ENCODE measurements around the gene GDF2.

Gene GDF2

GRCh38 chr10:47362199-47362598 lies 39.9 kb downstream of the GDF2 start:
- Histone ChIP-seq H3K27ac (ENCODE audit: low read depth, low read length, poor library complexity, severe bottlenecking) (no peak overlapping the region), H3F3A (ENCODE audit: insufficient read depth, low read length) (no peaks in the 10 kb centered on the region), H4K20me1 (ENCODE audit: insufficient read depth, low read length) (no peaks in the 10 kb centered on the region), H3K4me1 (ENCODE audit: insufficient read depth, low read length, severe bottlenecking) (no peaks in the 10 kb centered on the region), H2AFZ (ENCODE audit: low read length) (no peak overlapping the region), H3K4me2 (ENCODE audit: low read length) (no peak overlapping the region), H3K36me3 (ENCODE audit: insufficient read depth, low read length) (no peaks in the 10 kb centered on the region), H3K79me2 (ENCODE audit: insufficient read depth, low read length) (no peaks in the 10 kb centered on the region), H3K27me3 (ENCODE audit: insufficient read depth, low read length) (no peaks in the 10 kb centered on the region), H3K9me2 (ENCODE audit: low read depth, low read length) (no peaks in the 10 kb centered on the region), H3K4me3 (ENCODE audit: low read depth, low read length, poor library complexity, severe bottlenecking) (no peak overlapping the region), H3K9ac (ENCODE audit: low read length) (no peak overlapping the region), H3K9me3 (ENCODE audit: low read length) (no peaks in the 10 kb centered on the region)
- no peak for TF ChIP-seq CTCF (IDR thresholded peaks at IDR 0.05; ENCODE audit: low read length)
- TF ChIP-seq EZH2 (IDR thresholded peaks at IDR 0.05; ENCODE audit: borderline replicate concordance, low read length): no peak

GRCh38 chr10:47363781-47364180 lies 41.5 kb downstream of the GDF2 start:
- TF ChIP-seq CTCF (IDR thresholded peaks at IDR 0.05; ENCODE audit: low read length) (no peak), EZH2 (IDR thresholded peaks at IDR 0.05; ENCODE audit: borderline replicate concordance, low read length) (no peak)
- Histone ChIP-seq H3K27me3 (ENCODE audit: insufficient read depth, low read length) (no peaks in the 10 kb centered on the region), H3K9me3 (ENCODE audit: low read length) (no peaks in the 10 kb centered on the region)

GRCh38 chr10:47364366-47364765 lies 42.1 kb downstream of the GDF2 start:
- no peaks in the 10 kb centered on the region for H3F3A ChIP-seq (ENCODE audit: insufficient read depth, low read length)
- TF ChIP-seq CTCF (IDR thresholded peaks at IDR 0.05; ENCODE audit: low read length): no peak
- no peak for TF ChIP-seq EZH2 (IDR thresholded peaks at IDR 0.05; ENCODE audit: borderline replicate concordance, low read length)
- H2AFZ ChIP-seq (ENCODE audit: low read length): no peak overlapping the region
- no peaks in the 10 kb centered on the region for H3K36me3 ChIP-seq (ENCODE audit: insufficient read depth, low read length)
- H3K4me2 ChIP-seq (ENCODE audit: low read length): no peak overlapping the region
- H3K79me2 ChIP-seq (ENCODE audit: insufficient read depth, low read length): no peaks in the 10 kb centered on the region
- no peak overlapping the region for H3K27ac ChIP-seq (ENCODE audit: low read depth, low read length, poor library complexity, severe bottlenecking)
- H3K4me3 ChIP-seq (ENCODE audit: low read depth, low read length, poor library complexity, severe bottlenecking): no peak overlapping the region
- H3K4me1 ChIP-seq (ENCODE audit: insufficient read depth, low read length, severe bottlenecking): no peaks in the 10 kb centered on the region
- no peak overlapping the region for H3K9ac ChIP-seq (ENCODE audit: low read length)
- H3K27me3 ChIP-seq (ENCODE audit: insufficient read depth, low read length): no peaks in the 10 kb centered on the region
- H3K9me2 ChIP-seq (ENCODE audit: low read depth, low read length): no peaks in the 10 kb centered on the region
- H3K9me3 ChIP-seq (ENCODE audit: low read length): no peaks in the 10 kb centered on the region
- no peaks in the 10 kb centered on the region for H4K20me1 ChIP-seq (ENCODE audit: insufficient read depth, low read length)

More at GRCh38 chr10:47363781-47364180, 41.5 kb downstream of the GDF2 start:
- Histone ChIP-seq H3K9me2 (ENCODE audit: low read depth, low read length) (no peaks in the 10 kb centered on the region), H2AFZ (ENCODE audit: low read length) (no peak overlapping the region), H3K4me2 (ENCODE audit: low read length) (no peak overlapping the region), H4K20me1 (ENCODE audit: insufficient read depth, low read length) (no peaks in the 10 kb centered on the region), H3F3A (ENCODE audit: insufficient read depth, low read length) (no peaks in the 10 kb centered on the region), H3K27ac (ENCODE audit: low read depth, low read length, poor library complexity, severe bottlenecking) (no peak overlapping the region), H3K79me2 (ENCODE audit: insufficient read depth, low read length) (no peaks in the 10 kb centered on the region), H3K36me3 (ENCODE audit: insufficient read depth, low read length) (no peaks in the 10 kb centered on the region), H3K9ac (ENCODE audit: low read length) (no peak overlapping the region), H3K4me3 (ENCODE audit: low read depth, low read length, poor library complexity, severe bottlenecking) (no peak overlapping the region), H3K4me1 (ENCODE audit: insufficient read depth, low read length, severe bottlenecking) (no peaks in the 10 kb centered on the region)
